ENCODE measurements around the gene VCAN.

- no peak for TF ChIP-seq CTCF (IDR thresholded peaks at IDR 0.05)
- TF ChIP-seq POLR2A (IDR thresholded peaks at IDR 0.05): no peak
- TF ChIP-seq POLR2AphosphoS5 (IDR thresholded peaks at IDR 0.05): no peak
Observed at GRCh38 chr5:83590966-83591365, 119.4 kb downstream of the VCAN start.
